Measurements from ENCODE around the gene TTC23L.

DNA sequence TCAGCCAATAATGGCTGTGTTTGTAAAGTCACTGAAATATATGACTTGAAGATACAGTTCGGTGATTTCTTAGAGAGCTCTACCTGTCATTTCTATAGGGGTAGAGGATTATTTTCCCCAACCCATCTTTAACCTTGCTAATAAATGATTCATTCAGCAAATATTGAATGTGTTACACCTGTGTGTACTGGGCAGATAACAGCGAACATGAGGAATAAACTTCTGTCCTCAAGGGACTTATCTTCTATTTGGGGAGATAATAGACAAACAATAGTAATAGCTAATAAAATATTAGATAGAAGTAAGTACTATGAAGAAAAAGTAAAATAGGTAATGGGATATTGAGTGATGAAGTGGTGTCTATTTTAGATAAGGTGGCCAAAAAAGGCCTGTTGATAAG, 9.3 kb downstream of the TTC23L start:
- TF ChIP-seq, protein P1, sequence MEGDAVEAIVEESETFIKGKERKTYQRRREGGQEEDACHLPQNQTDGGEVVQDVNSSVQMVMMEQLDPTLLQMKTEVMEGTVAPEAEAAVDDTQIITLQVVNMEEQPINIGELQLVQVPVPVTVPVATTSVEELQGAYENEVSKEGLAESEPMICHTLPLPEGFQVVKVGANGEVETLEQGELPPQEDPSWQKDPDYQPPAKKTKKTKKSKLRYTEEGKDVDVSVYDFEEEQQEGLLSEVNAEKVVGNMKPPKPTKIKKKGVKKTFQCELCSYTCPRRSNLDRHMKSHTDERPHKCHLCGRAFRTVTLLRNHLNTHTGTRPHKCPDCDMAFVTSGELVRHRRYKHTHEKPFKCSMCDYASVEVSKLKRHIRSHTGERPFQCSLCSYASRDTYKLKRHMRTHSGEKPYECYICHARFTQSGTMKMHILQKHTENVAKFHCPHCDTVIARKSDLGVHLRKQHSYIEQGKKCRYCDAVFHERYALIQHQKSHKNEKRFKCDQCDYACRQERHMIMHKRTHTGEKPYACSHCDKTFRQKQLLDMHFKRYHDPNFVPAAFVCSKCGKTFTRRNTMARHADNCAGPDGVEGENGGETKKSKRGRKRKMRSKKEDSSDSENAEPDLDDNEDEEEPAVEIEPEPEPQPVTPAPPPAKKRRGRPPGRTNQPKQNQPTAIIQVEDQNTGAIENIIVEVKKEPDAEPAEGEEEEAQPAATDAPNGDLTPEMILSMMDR (conservative IDR thresholded peaks at IDR 0.05; ENCODE audit: low read depth, low read length), result no peak
- no peak for TF ChIP-seq EZH2 (IDR thresholded peaks at IDR 0.05; ENCODE audit: borderline replicate concordance, low read depth, low read length, poor library complexity, severe bottlenecking)
